PC-3 (cell line): Measurements from ENCODE around the gene GLO1.

Source experiments
- EZH2phosphoT487 ChIP-seq: fragments of 300-600 bp; sonication (generic); IDR thresholded peaks from 2 replicates; pipeline ENCODE4 v1.6.1; 2018; ENCODE audit warnings: mild to moderate bottlenecking, antibody characterized with exemption, low read length, borderline replicate concordance
- TF ChIP-seq, protein P1 (sequence below): fragments of 300-600 bp; sonication (generic); conservative IDR thresholded peaks from 2 replicates; pipeline ENCODE4 v1.5.1; 2017; ENCODE audit warnings: antibody characterized with exemption, low read depth, mild to moderate bottlenecking, low read length

DNA sequence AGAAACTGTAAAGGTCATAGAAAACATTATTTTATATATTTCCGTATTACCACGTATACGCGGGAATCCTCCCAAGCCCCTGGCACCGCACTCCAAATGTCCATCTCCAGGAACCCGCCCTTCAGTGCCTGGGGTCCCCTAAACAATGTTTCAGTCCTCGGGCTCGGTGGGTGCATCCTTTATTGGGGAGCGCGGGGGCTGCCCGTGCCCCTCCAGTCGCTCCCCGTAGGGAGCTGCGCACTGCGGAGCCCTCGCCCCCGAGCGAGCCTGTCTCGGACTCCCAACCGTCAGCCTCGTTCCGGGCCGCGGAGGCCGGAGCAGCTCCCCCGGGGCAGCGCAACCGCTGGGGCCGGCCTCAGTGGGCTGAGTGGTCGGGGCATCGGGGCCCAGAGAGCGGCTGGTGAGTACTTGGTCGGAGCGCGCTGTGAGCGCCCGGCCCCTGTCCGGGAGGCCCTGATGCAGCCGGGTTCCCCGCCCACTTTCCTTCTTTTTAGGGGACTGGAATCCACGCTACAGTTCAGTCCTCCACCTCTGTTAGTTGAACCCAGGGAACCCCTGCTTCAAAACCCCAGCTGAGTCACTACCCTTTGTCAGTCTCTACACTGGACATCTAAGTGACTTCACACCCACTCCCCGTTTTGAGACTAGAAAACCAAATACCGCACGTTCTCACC lies 12.2 kb upstream of the GLO1 start, which contains the start of gene DNAH8:
- TF ChIP-seq EZH2phosphoT487: no peak
- TF ChIP-seq, protein P1, sequence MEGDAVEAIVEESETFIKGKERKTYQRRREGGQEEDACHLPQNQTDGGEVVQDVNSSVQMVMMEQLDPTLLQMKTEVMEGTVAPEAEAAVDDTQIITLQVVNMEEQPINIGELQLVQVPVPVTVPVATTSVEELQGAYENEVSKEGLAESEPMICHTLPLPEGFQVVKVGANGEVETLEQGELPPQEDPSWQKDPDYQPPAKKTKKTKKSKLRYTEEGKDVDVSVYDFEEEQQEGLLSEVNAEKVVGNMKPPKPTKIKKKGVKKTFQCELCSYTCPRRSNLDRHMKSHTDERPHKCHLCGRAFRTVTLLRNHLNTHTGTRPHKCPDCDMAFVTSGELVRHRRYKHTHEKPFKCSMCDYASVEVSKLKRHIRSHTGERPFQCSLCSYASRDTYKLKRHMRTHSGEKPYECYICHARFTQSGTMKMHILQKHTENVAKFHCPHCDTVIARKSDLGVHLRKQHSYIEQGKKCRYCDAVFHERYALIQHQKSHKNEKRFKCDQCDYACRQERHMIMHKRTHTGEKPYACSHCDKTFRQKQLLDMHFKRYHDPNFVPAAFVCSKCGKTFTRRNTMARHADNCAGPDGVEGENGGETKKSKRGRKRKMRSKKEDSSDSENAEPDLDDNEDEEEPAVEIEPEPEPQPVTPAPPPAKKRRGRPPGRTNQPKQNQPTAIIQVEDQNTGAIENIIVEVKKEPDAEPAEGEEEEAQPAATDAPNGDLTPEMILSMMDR: no peak
